ENCODE measurements around the gene NRSN2. TPM values are rescaled to one million over a fixed set of nuclear protein-coding genes. Genes with fewer than 3 reads are reported as not detected.
A peak's percentile ranks its signal among the peaks of the same experiment; 100 is the strongest.

The NRSN2 gene
- total and polyA plus RNA-seq, 2 of the 4 experiments (the other 2 are of a cell fraction) = 9.9 to 101 TPM

DNA sequence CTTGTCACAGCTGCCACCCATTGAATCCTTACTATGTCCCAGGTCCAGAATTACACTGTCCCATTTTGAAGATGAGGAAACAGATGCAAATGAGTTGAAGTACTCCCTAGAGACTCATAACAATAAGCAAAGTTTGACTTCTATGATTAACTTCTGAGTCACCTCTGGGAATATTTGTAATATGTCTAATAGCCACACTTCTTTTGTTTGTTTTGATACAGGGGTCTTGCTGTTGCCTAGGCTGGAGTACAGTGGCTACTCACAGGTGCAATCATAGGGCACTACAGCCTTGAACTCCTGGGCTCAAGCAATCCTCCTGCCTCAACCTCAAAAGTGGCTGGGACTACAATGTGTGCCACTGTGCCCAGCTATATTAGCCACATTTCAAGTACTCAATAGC, 33.0 kb upstream of the NRSN2 start:
- H2BK120ac ChIP-seq (ENCODE audit: low read depth, low read length) = no peak overlapping the region
- H4K5ac ChIP-seq (ENCODE audit: low read depth, low read length) = no peak overlapping the region
- H2BK5ac ChIP-seq (ENCODE audit: low read depth, low read length, poor library complexity, severe bottlenecking) = no peak overlapping the region
- H4K8ac ChIP-seq (ENCODE audit: low read depth in 2 of 2, low read length in 2 of 2) = no peak overlapping the region
- dilution Hi-C loops (cut with HindIII; ENCODE audit: low sequenced_read_pairs, unreplicated experiment) (no loop called here), intact Hi-C loops (cut with micrococcal nuclease) (no loop called here), in situ Hi-C loops (cut with MboI; ENCODE audit: low sequenced_read_pairs) (no loop called here)
- TF ChIP-seq RCOR1 (IDR thresholded peaks at IDR 0.05; ENCODE audit: insufficient replicate concordance, low read length) (peak; percentile 90), FOS (IDR thresholded peaks at IDR 0.05; ENCODE audit: low read depth, low read length) (peak; percentile 75), MXI1 (IDR thresholded peaks at IDR 0.05; ENCODE audit: borderline replicate concordance, low read depth, low read length) (no peak), CEBPB (IDR thresholded peaks at IDR 0.05; ENCODE audit: low read depth, low read length) (peak; percentile 66)
- H3K36me3 ChIP-seq (ENCODE audit: control insufficient read depth, insufficient read depth, low read length) = no peaks in the 10 kb centered on the region
- H3K23ac ChIP-seq (ENCODE audit: low read depth, low read length) = no peak overlapping the region
- peaks cover 0 to 2% of the 10 kb centered on the region in 2 experiments; a peak in 1 of 4 replicates for H3K79me1 ChIP-seq (ENCODE audit: low read depth in 1 of 2, low read length in 2 of 2)
- DNase-seq (peak; percentile 83), ATAC-seq (ENCODE audit: low read depth) (no peak)
- BruUV-seq (replicated peaks) = no TSS peak
- no peak overlapping the region for H3K4ac ChIP-seq (ENCODE audit: low read depth, low read length)
- H3K56ac ChIP-seq (ENCODE audit: extremely low read depth, insufficient read depth, low read length) = no peak overlapping the region
- no peaks in the 10 kb centered on the region for H4K20me1 ChIP-seq (ENCODE audit: insufficient read depth, low read length)
- H3K27me3 ChIP-seq (ENCODE audit: control insufficient read depth, insufficient read depth, low read length) = no peaks in the 10 kb centered on the region
- no peak overlapping the region for H3K18ac ChIP-seq (ENCODE audit: low read depth, low read length)
- H2AK5ac ChIP-seq (ENCODE audit: low read depth, low read length) = no peak overlapping the region
- ChIA-PET CTCF (interaction anchor here (0.8 kb wide), 1 partner anchor 18 kb away, joined by 3 read pairs; no protein-coding TSS in a partner anchor), POLR2A (ENCODE audit: unreplicated experiment) (no interaction called here)
- no peak overlapping the region for H2AFZ ChIP-seq (replicated peaks; ENCODE audit: low read length, poor library complexity)
- no peaks in the 10 kb centered on the region for H3K9me3 ChIP-seq (ENCODE audit: control insufficient read depth, insufficient read depth, low read length)
- no peak overlapping the region for H3K9ac ChIP-seq (ENCODE audit: low read depth, low read length)
- no peak overlapping the region for H2AK9ac ChIP-seq (replicated peaks; ENCODE audit: low read depth, low read length, poor library complexity)
- H2BK20ac ChIP-seq (ENCODE audit: low read depth, low read length) = no peak overlapping the region
- peaks cover 1% of the 10 kb centered on the region; the same call in 1 of the 2 replicates for H3K9me1 ChIP-seq (ENCODE audit: insufficient read depth, low read length)
- no peak overlapping the region for H3K14ac ChIP-seq (replicated peaks; ENCODE audit: low read depth, low read length)
- H3K27ac ChIP-seq (ENCODE audit: insufficient read depth, low read length) = no peak overlapping the region
- H3K4me3 ChIP-seq (ENCODE audit: insufficient read depth, low read depth, low read length) = no peak overlapping the region
- peaks cover 16% of the 10 kb centered on the region for H3K4me1 ChIP-seq (ENCODE audit: control insufficient read depth, insufficient read depth, low read length)
- H4K91ac ChIP-seq (ENCODE audit: insufficient read depth, low read depth, low read length) = no peak overlapping the region
- H3K4me2 ChIP-seq (ENCODE audit: low read depth, low read length) = no peak overlapping the region
- H2BK15ac ChIP-seq (ENCODE audit: low read depth, low read length) = no peak overlapping the region

Data from IMR-90 (cell line).